ENCODE measurements around the gene PODN.

Gene PODN

GRCh38 chr1:53088616-53089300, 26.7 kb downstream of the PODN start:
- in situ Hi-C loops (cut with MboI; ENCODE audit: low sequenced_read_pairs): no loop called here

GRCh38 chr1:53089478-53090226, 27.6 kb downstream of the PODN start:
- in situ Hi-C loops (cut with MboI; ENCODE audit: low sequenced_read_pairs): no loop called here

DNA sequence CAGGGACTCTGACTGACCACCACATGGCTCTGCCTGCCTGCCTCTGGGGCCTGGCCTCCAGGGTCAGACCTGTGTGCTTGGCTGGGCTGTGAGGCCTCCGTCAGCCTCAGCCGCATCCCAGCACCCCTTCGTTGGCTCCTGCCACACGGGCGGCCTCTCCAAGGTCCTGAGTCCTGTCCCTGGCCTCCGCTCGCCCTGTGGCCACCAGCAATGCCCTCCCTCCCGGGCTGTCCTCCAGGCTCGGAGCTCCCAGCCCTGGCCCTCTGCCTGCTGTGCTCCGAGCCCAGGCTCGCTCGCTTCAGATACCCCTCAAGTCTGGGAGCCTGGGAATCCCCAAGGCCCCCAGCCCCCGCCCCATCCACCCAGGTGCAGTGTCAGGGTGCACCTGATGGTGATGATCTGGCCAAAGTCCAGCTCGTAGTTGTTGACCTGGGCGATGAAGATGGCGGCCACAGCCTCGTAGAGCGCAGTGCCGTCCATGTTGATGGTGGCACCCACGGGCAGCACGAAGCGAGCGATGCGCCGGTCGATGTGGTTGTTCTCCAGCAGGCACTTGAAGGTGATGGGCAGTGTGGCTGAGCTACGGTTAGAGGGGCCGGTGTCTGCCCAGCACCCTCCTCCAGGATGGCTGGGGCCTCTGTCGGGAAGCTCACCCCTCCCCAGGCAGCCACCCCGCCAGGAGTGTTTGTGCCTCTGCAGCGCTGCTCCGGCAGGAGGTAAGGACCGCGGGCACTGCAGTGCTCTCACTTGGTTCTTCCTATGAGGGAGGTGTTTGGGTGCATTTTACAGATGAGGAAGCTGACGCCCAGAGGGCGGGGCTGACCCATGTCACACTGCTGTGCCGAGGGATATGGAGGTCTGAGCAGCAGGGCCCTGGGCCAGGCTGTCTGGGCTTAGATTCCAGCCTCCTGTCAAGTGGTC, 28.5 kb downstream of the PODN start:
- in situ Hi-C loops (cut with MboI; ENCODE audit: low sequenced_read_pairs): no loop called here

- in situ Hi-C loops (cut with MboI; ENCODE audit: low sequenced_read_pairs): no loop called here
Observed at GRCh38 chr1:53091841-53092645, 30.0 kb downstream of the PODN start.

DNA sequence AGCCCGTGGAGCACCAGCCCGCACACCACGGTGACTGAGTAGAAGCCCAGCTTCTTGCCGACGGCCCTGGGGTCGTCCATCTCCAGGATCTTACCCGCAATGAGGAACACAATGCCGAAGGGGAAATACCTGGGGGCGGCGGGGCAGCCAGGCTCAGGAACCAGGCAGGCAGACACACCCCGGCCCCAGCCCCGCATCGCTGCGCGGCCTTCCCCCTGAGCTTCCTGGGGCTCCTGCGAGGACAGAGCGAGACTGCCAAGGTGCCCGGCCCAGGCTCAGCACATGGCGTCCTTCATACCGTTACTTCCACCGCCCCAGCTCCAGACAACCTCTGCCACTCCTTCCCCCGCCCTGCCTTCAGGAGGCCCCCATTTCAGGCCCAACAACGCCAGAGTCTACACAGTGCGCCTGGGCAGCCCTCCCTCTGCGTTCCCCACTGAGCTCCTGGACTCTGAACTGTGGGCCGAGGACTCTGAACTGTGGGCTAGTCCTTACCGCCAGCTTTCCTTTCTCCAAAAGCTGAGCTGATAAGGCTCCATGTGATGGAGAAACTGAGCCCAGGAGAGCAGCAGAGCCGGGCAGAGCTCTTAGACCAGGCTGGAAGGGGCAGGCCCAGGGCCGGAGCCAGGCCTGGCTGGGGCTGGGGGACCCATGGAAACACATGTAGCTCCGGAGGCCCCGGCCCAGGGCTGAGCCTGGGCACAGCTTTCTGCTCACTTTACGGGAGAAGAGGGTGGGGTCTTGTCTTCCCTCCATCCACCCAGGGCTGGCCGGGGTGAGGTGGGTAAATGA, 30.8 kb downstream of the PODN start:
- in situ Hi-C loops (cut with MboI; ENCODE audit: low sequenced_read_pairs): no loop called here

DNA sequence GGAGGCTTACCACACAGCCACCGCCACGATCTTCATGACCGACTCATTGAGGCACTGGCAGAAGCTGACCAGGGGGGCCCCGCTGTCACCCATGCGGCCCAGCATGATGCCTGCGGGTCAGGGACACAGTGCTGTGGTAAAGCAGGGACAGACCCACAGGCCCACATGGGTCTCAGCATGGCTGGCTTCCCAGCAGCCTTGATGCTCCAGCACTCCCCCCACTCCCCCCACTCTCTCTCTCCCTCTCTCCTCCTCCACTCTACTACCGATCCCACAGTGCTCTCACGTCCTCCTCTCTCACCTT, 31.4 kb downstream of the PODN start:
- in situ Hi-C loops (cut with MboI; ENCODE audit: low sequenced_read_pairs): no loop called here

DNA sequence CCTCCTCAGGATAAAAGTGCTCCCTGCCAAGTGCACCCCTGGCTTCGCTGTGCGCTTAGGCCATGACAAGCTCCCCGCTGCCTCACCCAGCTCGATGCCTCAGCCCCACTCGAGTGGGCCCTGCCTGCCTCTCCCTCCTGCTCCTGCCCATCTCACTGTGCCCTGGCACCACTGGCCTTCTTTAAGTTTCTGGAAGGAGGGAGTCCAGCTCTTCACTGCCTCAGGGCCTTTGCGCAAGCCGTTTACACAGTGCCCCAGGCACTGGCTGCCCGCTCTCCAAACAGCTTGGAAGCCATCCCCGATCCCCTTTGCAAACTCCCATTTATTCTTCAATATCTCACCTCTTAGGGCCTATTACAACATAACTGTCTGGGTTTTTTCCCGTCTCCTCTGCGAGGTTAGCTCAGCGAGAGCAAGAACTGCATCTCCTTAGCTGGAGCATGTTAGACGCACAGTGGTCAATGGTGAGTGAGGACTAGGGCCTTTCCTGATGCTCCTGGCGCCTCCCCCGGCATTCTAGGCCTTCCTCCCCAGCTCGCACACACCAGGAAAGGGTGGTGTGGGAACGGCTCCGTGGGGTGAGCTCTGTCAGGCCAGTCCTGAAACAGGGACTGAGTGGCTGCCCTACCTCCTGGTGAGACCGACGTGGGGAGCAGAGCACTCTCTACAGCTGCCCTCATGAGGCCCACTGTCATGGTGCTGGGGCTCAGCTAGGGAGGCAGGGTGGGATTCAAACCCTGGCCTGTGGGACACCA, 31.9 kb downstream of the PODN start:
- in situ Hi-C loops (cut with MboI; ENCODE audit: low sequenced_read_pairs): no loop called here

GRCh38 chr1:53094533-53094919, 32.5 kb downstream of the PODN start:
- in situ Hi-C loops (cut with MboI; ENCODE audit: low sequenced_read_pairs): no loop called here

- in situ Hi-C loops (cut with MboI; ENCODE audit: low sequenced_read_pairs): no loop called here
Observed at GRCh38 chr1:53104289-53104913, 42.4 kb downstream of the PODN start.

GRCh38 chr1:53107090-53107489, 45.1 kb downstream of the PODN start:
- in situ Hi-C loops (cut with MboI; ENCODE audit: low sequenced_read_pairs): no loop called here

DNA sequence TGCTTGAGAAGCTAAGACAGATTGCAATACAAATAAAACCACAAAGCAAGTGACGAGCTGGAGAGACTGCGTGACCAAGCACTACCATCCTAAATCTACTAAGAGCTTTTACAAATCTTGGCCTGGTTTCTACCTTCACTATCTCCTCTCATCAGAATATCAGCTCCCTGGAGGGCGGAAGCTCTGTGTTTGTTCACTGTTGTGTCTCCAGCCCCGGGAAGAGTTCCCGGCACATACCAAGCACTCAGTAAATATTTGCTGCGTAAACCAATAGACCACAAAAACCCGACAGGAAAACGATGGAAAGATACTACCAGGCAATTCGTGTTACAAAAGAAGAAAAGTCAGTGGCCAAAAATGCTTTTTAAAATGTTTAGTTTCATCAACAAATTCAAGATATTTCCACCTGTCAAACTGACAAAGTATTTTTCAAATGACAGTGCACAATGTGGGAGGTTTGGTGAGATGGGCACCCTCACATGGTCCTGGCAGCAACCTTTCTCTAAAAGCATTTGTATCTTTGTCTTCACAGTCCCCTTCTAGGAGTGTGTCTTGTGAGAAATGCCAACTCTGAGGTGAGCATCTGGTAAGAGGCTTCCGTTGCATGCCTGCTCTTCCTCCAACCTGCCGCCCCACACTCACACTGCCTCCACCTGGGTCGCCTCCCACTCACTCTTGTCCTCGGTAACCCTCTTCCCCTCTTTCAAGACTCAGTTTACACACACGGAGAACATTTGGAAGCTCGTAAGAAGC, 45.7 kb downstream of the PODN start:
- in situ Hi-C loops (cut with MboI; ENCODE audit: low sequenced_read_pairs): no loop called here

- in situ Hi-C loops (cut with MboI; ENCODE audit: low sequenced_read_pairs): no loop called here
Observed at GRCh38 chr1:53108646-53109580, 46.9 kb downstream of the PODN start.

GRCh38 chr1:53110370-53111072, 48.5 kb downstream of the PODN start:
- in situ Hi-C loops (cut with MboI; ENCODE audit: low sequenced_read_pairs): no loop called here

DNA sequence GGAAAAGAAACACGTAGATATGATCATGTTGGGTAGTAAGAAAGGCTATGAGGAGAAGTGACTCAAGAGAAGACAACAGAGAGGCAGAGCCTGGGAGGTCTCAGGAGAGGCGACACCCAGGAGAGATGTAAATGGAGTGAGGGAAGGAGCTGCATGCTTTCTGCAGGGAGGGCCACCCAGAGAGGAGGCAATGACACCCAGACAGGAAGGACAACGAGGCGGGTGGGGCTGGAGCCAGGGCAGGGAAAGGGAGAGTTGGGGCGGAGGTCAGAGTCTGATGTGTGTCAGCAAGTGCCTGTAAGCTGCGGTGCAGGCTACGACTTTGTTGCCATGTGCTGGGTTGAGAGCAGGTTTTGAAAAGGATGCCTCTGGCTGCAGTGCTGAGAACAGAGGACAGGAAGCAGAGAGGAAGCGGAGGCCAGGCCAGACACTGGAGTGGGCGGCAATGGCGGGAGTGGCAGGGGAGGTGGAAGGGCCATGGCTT, 49.1 kb downstream of the PODN start:
- in situ Hi-C loops (cut with MboI; ENCODE audit: low sequenced_read_pairs): no loop called here

DNA sequence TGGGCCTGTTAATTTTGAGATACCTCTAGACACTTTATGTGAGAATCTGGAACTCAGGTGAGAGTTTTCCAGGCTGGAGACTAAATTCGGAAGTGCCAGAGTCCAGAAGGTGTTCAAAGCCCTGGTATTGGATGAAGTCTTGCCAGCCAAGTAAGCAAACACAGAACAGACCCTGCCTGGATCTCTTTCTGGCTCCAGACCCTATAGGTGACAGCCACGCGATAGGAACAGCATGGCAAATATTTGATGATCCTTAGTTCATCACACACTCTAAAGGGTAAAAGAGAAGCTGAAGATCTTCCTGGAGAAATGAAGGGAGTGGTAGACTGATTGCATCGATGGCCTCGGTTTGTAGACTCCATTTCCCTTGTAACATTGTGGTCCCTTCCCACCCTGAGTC, 49.7 kb downstream of the PODN start:
- in situ Hi-C loops (cut with MboI; ENCODE audit: low sequenced_read_pairs): no loop called here

DNA sequence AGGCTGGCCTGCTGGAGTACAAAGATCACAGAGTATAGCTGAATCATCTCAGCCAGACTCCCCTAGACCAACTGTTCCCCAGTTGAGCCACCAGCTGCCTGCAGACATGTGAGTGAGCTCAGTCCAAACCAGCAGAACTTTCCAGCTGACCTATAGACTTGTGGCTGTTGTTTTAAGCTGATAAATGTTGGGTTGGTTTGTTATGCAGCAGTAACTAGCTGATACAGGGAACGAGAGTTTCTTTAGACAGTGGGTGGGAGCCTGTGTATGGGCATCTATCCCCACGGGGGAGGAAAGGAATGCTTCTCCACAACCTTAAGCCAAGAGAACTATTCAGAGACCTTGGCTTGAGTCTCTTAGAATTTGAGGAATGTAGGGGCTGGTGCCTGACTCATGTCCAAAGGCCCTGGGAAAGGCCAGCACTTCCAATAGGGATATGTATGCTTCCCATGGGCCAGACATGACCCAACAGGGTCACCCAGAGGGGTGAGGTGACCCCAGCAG, 50.3 kb downstream of the PODN start:
- in situ Hi-C loops (cut with MboI; ENCODE audit: low sequenced_read_pairs): no loop called here
